BLaER1 (cell line): ENCODE results near the gene RNF19B.

ENCODE experiments used
- H3K27ac ChIP-seq: shearing (Covaris generic); formaldehyde crosslinking; 2 replicates; pipeline ENCODE4 v1.8.1; 2022
- H3K27me3 ChIP-seq: shearing (Covaris generic); formaldehyde crosslinking; 2 replicates; pipeline ENCODE4 v1.8.1; 2022
- H3K36me3 ChIP-seq: shearing (Covaris generic); formaldehyde crosslinking; 2 replicates; pipeline ENCODE4 v1.8.1; 2022
- H3K4me1 ChIP-seq: shearing (Covaris generic); formaldehyde crosslinking; 2 replicates; pipeline ENCODE4 v1.8.1; 2022
- H3K4me2 ChIP-seq: shearing (Covaris generic); formaldehyde crosslinking; 2 replicates; pipeline ENCODE4 v1.8.1; 2022
- H3K4me3 ChIP-seq: shearing (Covaris generic); formaldehyde crosslinking; 2 replicates; pipeline ENCODE4 v1.8.1; 2022
- H3K9ac ChIP-seq: shearing (Covaris generic); formaldehyde crosslinking; 2 replicates; pipeline ENCODE4 v1.8.1; 2022
- H3K9me3 ChIP-seq: shearing (Covaris generic); formaldehyde crosslinking; 2 replicates; pipeline ENCODE4 v1.8.1; 2022
- H4K20me1 ChIP-seq: shearing (Covaris generic); formaldehyde crosslinking; 2 replicates; pipeline ENCODE4 v1.8.1; 2022
- Cebpa-rat ChIP-seq: shearing (Covaris generic); IDR thresholded peaks from 2 replicates; pipeline ENCODE4 v1.8.1; 2022

RNF19B gene

GRCh38 chr1:32891241-32891570, 73.4 kb downstream of the RNF19B start:
- H3K27ac ChIP-seq = no peak overlapping the region
- H3K4me1 ChIP-seq = peaks cover 19% of the 10 kb centered on the region
- H3K9me3 ChIP-seq = no peaks in the 10 kb centered on the region; the same call in 1 of the 2 replicates
- H3K36me3 ChIP-seq = peaks cover 15% of the 10 kb centered on the region
- no peak for TF ChIP-seq Cebpa-rat
- no peak overlapping the region for H3K4me2 ChIP-seq
- peaks cover 46% of the 10 kb centered on the region for H3K27me3 ChIP-seq
- H3K9ac ChIP-seq = no peak overlapping the region
- no peak overlapping the region for H3K4me3 ChIP-seq
- peaks cover 13% of the 10 kb centered on the region; the same call in 1 of the 2 replicates for H4K20me1 ChIP-seq

- peaks cover 10% of the 10 kb centered on the region; the same call in 1 of the 2 replicates for H4K20me1 ChIP-seq
- H3K4me1 ChIP-seq = peaks cover 19% of the 10 kb centered on the region
- H3K27me3 ChIP-seq = peaks cover 51% of the 10 kb centered on the region
- H3K36me3 ChIP-seq = peaks cover 12% of the 10 kb centered on the region
- H3K4me2 ChIP-seq = no peak overlapping the region
- H3K9me3 ChIP-seq = no peaks in the 10 kb centered on the region; the same call in 1 of the 2 replicates
- H3K27ac ChIP-seq = no peak overlapping the region
- no peak for TF ChIP-seq Cebpa-rat
- H3K4me3 ChIP-seq = no peak overlapping the region
- no peak overlapping the region for H3K9ac ChIP-seq
These were observed 73.9 kb downstream of the RNF19B start for GRCh38 chr1:32890516-32891240.

GRCh38 chr1:32889731-32890278, 74.8 kb downstream of the RNF19B start:
- no peak overlapping the region for H3K4me3 ChIP-seq
- H3K4me1 ChIP-seq = peaks cover 19% of the 10 kb centered on the region
- no peaks in the 10 kb centered on the region; the same call in 1 of the 2 replicates for H3K9me3 ChIP-seq
- H3K27ac ChIP-seq = no peak overlapping the region
- peaks cover 6% of the 10 kb centered on the region; the same call in 1 of the 2 replicates for H4K20me1 ChIP-seq
- H3K36me3 ChIP-seq = peaks cover 3% of the 10 kb centered on the region; the same call in 1 of the 2 replicates
- no peak overlapping the region for H3K9ac ChIP-seq
- no peak overlapping the region for H3K4me2 ChIP-seq
- peaks cover 59% of the 10 kb centered on the region for H3K27me3 ChIP-seq
- no peak for TF ChIP-seq Cebpa-rat

GRCh38 chr1:32888677-32889420, 75.8 kb downstream of the RNF19B start:
- Histone ChIP-seq H3K9me3 (no peaks in the 10 kb centered on the region; the same call in 1 of the 2 replicates), H3K9ac (no peak overlapping the region), H3K4me1 (peaks cover 14% of the 10 kb centered on the region), H3K27ac (no peak overlapping the region), H3K36me3 (no peaks in the 10 kb centered on the region), H4K20me1 (peaks cover 6% of the 10 kb centered on the region; the same call in 1 of the 2 replicates), H3K4me2 (no peak overlapping the region), H3K27me3 (peaks cover 52% of the 10 kb centered on the region), H3K4me3 (no peak overlapping the region)
- no peak for TF ChIP-seq Cebpa-rat

GRCh38 chr1:32888134-32888533, 76.5 kb downstream of the RNF19B start:
- H3K9me3 ChIP-seq = no peaks in the 10 kb centered on the region; the same call in 1 of the 2 replicates
- no peak overlapping the region for H3K4me2 ChIP-seq
- no peak overlapping the region for H3K4me3 ChIP-seq
- H3K27me3 ChIP-seq = peaks cover 46% of the 10 kb centered on the region
- H3K27ac ChIP-seq = no peak overlapping the region
- no peak overlapping the region for H3K9ac ChIP-seq
- TF ChIP-seq Cebpa-rat = no peak
- H3K36me3 ChIP-seq = no peaks in the 10 kb centered on the region
- H3K4me1 ChIP-seq = peaks cover 10% of the 10 kb centered on the region
- H4K20me1 ChIP-seq = peaks cover 6% of the 10 kb centered on the region; the same call in 1 of the 2 replicates

- Histone ChIP-seq H3K27me3 (peaks cover 41% of the 10 kb centered on the region), H3K4me3 (no peak overlapping the region), H3K4me2 (no peak overlapping the region), H3K4me1 (peaks cover 5% of the 10 kb centered on the region), H3K9ac (no peak overlapping the region), H3K9me3 (no peaks in the 10 kb centered on the region), H3K36me3 (no peaks in the 10 kb centered on the region), H3K27ac (no peak overlapping the region), H4K20me1 (peaks cover 6% of the 10 kb centered on the region; the same call in 1 of the 2 replicates)
- no peak for TF ChIP-seq Cebpa-rat
These were observed 77.0 kb downstream of the RNF19B start for GRCh38 chr1:32887623-32888022.

GRCh38 chr1:32886828-32887414, 77.7 kb downstream of the RNF19B start:
- peaks cover 34% of the 10 kb centered on the region for H3K27me3 ChIP-seq
- H4K20me1 ChIP-seq = no peaks in the 10 kb centered on the region; the same call in 1 of the 2 replicates
- H3K9me3 ChIP-seq = no peaks in the 10 kb centered on the region
- H3K27ac ChIP-seq = no peak overlapping the region
- no peak overlapping the region for H3K4me3 ChIP-seq
- peaks cover 5% of the 10 kb centered on the region for H3K4me1 ChIP-seq
- no peak overlapping the region for H3K9ac ChIP-seq
- no peak overlapping the region for H3K4me2 ChIP-seq
- TF ChIP-seq Cebpa-rat = no peak
- no peaks in the 10 kb centered on the region for H3K36me3 ChIP-seq
